Endothelial cell of umbilical vein (primary cell): ENCODE results near the gene TRMT6. TPM values are rescaled to one million over a fixed set of nuclear protein-coding genes. Genes with fewer than 3 reads are reported as not detected.

ENCODE experiments used
- BruUV-seq: library from RNA; stranded (reverse); fragments of 400-500 nt; replicated peaks from 2 replicates; lab custom pipeline; 2021; lab: Mats Ljungman, UMichigan
- CTCF ChIA-PET: fragments of 300-600, 350-600 bp; sonication (Branson Sonifier 250); formaldehyde crosslinking; loops from one replicate; lab custom pipeline; 2021; ENCODE audit warnings: antibody characterized with exemption, inconsistent platforms; lab: Charles Lee
- POLR2A ChIA-PET: fragments of 300-600, 350-600 bp; sonication (Branson Sonifier 250); formaldehyde crosslinking; loops from one replicate; lab custom pipeline; 2021; ENCODE audit warnings: antibody characterized with exemption, inconsistent platforms; lab: Charles Lee
- DNase-seq: peaks from one replicate; pipeline ENCODE4 v3.0.0-alpha.2; 2011; ENCODE audit warnings: low read depth, low spot score
- FAIRE-seq: peaks from 2 replicates; lab custom pipeline; 2011; peaks lifted over from hg19 to GRCh38; lab: Jason Lieb, UNC
- H2AFZ ChIP-seq: 2 replicates; pipeline ENCODE4 v1.6.0; 2012; ENCODE audit warnings: low read depth, low read length, control low read depth, inconsistent platforms
- H3K27ac ChIP-seq: 2 replicates; pipeline ENCODE4 v1.5.1; 2011; ENCODE audit warnings: low read depth, mild to moderate bottlenecking, control low read depth, low read length, moderate library complexity; ENCODE audit not compliant: insufficient read depth
- H3K27me3 ChIP-seq, 2 experiments: 2 replicates each; pipeline versions ENCODE4 v1.6.0 to v1.6.1; 2011; ENCODE audit warnings: low read length in 2 of 2, mixed read lengths in 1 of 2; ENCODE audit not compliant: control insufficient read depth in 2 of 2, insufficient read depth in 2 of 2
- H3K36me3 ChIP-seq, 2 experiments: 2 replicates in 1 of 2; 3 replicates in 1 of 2; pipeline ENCODE4 v1.5.1; 2011; ENCODE audit warnings: low read length in 2 of 2, mild to moderate bottlenecking in 1 of 2, moderate library complexity in 1 of 2; ENCODE audit not compliant: control insufficient read depth in 2 of 2, insufficient read depth in 2 of 2; ENCODE audit errors: extremely low read depth in 1 of 2
- H3K4me1 ChIP-seq: 3 replicates; pipeline ENCODE4 v1.5.1; 2011; ENCODE audit warnings: mild to moderate bottlenecking, low read length; ENCODE audit not compliant: control insufficient read depth, insufficient read depth; ENCODE audit errors: extremely low read depth
- H3K4me2 ChIP-seq: 2 replicates; pipeline ENCODE4 v1.6.1; 2011; ENCODE audit warnings: low read length, control low read depth, mixed read lengths; ENCODE audit not compliant: insufficient read depth
- H3K4me3 ChIP-seq, 3 experiments: fragments of 200-600 bp in 1 of 3; sonication (generic), shearing (Covaris generic) in 1 of 3; replicated peaks in 1 of 3; 2 replicates each; pipeline ENCODE4 v1.5.1; 2011 to 2016; ENCODE audit warnings: control low read depth in 3 of 3, low read length in 3 of 3, mild to moderate bottlenecking in 2 of 3, inconsistent platforms in 1 of 3, low read depth in 1 of 3, moderate library complexity in 1 of 3; ENCODE audit not compliant: insufficient read depth in 1 of 3
- H3K79me2 ChIP-seq: 2 replicates; pipeline ENCODE4 v1.6.0; 2012; ENCODE audit warnings: low read length, inconsistent platforms; ENCODE audit not compliant: control insufficient read depth, insufficient read depth
- H3K9ac ChIP-seq: replicated peaks from 2 replicates; pipeline ENCODE3; 2011; ENCODE audit warnings: low read length, control low read depth; ENCODE audit not compliant: insufficient read depth; ENCODE audit errors: extremely low read depth
- H3K9me1 ChIP-seq: replicated peaks from 3 replicates; pipeline ENCODE4 v1.6.0; 2011; ENCODE audit warnings: mild to moderate bottlenecking, low read length; ENCODE audit not compliant: control insufficient read depth, insufficient read depth; ENCODE audit errors: extremely low read depth
- H3K9me3 ChIP-seq: replicated peaks from 2 replicates; pipeline ENCODE4 v1.5.1; 2012; ENCODE audit warnings: low read length, inconsistent platforms; ENCODE audit not compliant: control insufficient read depth, insufficient read depth
- H4K20me1 ChIP-seq: replicated peaks from 2 replicates; pipeline ENCODE3; 2011; ENCODE audit warnings: mild to moderate bottlenecking, low read length; ENCODE audit not compliant: control insufficient read depth, insufficient read depth; ENCODE audit errors: extremely low read depth
- EZH2 ChIP-seq: IDR thresholded peaks from 2 replicates; pipeline ENCODE4 v1.6.1; 2012; ENCODE audit warnings: borderline replicate concordance, low read depth, mild to moderate bottlenecking, moderate library complexity, low read length, inconsistent platforms; ENCODE audit not compliant: severe bottlenecking
- FOS ChIP-seq: IDR thresholded peaks from 2 replicates; pipeline ENCODE4 v1.6.1; 2011; ENCODE audit warnings: mild to moderate bottlenecking, low read length, moderate library complexity, borderline replicate concordance; ENCODE audit not compliant: insufficient read depth
- GATA2 ChIP-seq: IDR thresholded peaks from 2 replicates; pipeline ENCODE4 v1.7.0; 2011; ENCODE audit warnings: low read depth, mild to moderate bottlenecking, moderate library complexity, mixed read lengths, low read length; ENCODE audit not compliant: insufficient read length, insufficient read depth
- JUN ChIP-seq: IDR thresholded peaks from 2 replicates; pipeline ENCODE4 v1.6.1; 2011; ENCODE audit warnings: borderline replicate concordance, low read depth; ENCODE audit not compliant: insufficient read length, insufficient read depth
- MAX ChIP-seq: IDR thresholded peaks from 2 replicates; pipeline ENCODE4 v1.6.1; 2011; ENCODE audit not compliant: insufficient read depth, insufficient read length
- MYC ChIP-seq: IDR thresholded peaks from one replicate; pipeline ENCODE4 v1.6.1; 2011; ENCODE audit warnings: mild to moderate bottlenecking, low read depth, low read length
- POLR2A ChIP-seq: IDR thresholded peaks from 2 replicates; pipeline ENCODE4 v1.6.1; 2012; ENCODE audit warnings: low read depth, mild to moderate bottlenecking, control low read depth, low read length
- POLR2AphosphoS5 ChIP-seq: IDR thresholded peaks from 2 replicates; pipeline ENCODE4 v1.6.1; 2012; ENCODE audit warnings: low read depth, mild to moderate bottlenecking, control low read depth, low read length, moderate library complexity; ENCODE audit not compliant: insufficient read depth
- dilution Hi-C: fragments of 300-500 bp; cut with MboI; formaldehyde crosslinking; loops from one replicate; pipeline ENCODE4 v1.15.0; 2019; ENCODE audit warnings: low sequenced_read_pairs; ENCODE audit not compliant: extremely low pct_ligation_motif_present
- intact Hi-C: fragments of 100-400 bp; cut with micrococcal nuclease; formaldehyde crosslinking; loops from one replicate; pipeline ENCODE4 v1.10.0; 2022
- polyA plus RNA-seq, 4 experiments: library from polyadenylated mRNA; depleted of rRNA in 3 of 4; stranded (reverse) in 3 of 4; unstranded in 1 of 4; fragments of >200 nt; gene quantifications; 2 replicates each; pipeline versions ENCODE4 v1.2.1 to v1.2.3, GENCODE V29; 2011 to 2012; ENCODE audit warnings: missing spikeins in 1 of 4
- total RNA-seq: library from RNA; stranded (reverse); gene quantifications from 2 replicates; pipeline ENCODE4 v1.2.3, GENCODE V29; 2021
- TF ChIP-seq, protein P1 (sequence below), 2 donors: IDR thresholded peaks; 1 replicate in 1 of 2; 2 replicates in 1 of 2; pipeline ENCODE4 v1.5.1; 2011; ENCODE audit warnings: low read length in 2 of 2, mild to moderate bottlenecking in 2 of 2, moderate library complexity in 2 of 2, control low read depth in 1 of 2, inconsistent platforms in 1 of 2, low read depth in 1 of 2; ENCODE audit not compliant: insufficient read depth in 1 of 2; ENCODE audit errors: extremely low read depth in 1 of 2

The TRMT6 gene
- total and polyA plus RNA-seq, 2 donors (not counting 3 experiments of a cell fraction or from before 2014, with no cell fraction given), result 4.1 to 12.0 TPM

DNA sequence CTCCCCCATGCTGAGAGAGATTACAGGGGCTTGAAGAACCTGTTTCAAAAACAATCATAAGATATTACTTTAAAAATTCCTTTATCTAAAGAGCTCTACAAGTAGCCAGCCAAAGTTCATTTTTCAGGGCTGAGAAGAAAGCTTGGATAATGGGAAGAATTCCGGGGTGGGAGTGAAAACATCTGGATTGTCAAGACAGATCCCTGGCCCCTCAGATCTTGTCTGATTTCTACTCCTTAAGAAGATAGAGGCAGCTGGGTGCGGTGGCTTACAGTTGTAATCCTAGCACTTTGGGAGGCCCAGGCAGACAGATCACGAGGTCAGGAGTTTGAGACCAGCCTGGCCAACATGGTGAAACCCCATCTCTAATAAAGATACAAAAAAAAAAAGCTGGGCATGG is 24.8 kb downstream of the TRMT6 start:
- no peak overlapping the region for H2AFZ ChIP-seq
- no peak for DNase-seq
- no TSS peak for BruUV-seq
- H3K79me2 ChIP-seq, result no peaks in the 10 kb centered on the region
- no peaks in the 10 kb centered on the region for H3K9me3 ChIP-seq
- H3K4me2 ChIP-seq, result no peak overlapping the region
- intact Hi-C loops, result no loop called here
- H3K9me1 ChIP-seq, result no peaks in the 10 kb centered on the region
- dilution Hi-C loops, result no loop called here
- ChIA-PET POLR2A (no interaction called here), CTCF (interaction anchor here (1.0 kb wide), 1 partner anchor 9 kb away, joined by 4 read pairs; no protein-coding TSS in a partner anchor)
- no peaks in the 10 kb centered on the region for H4K20me1 ChIP-seq
- no peak for FAIRE-seq
- no peaks in the 10 kb centered on the region for H3K36me3 ChIP-seq
- no peaks in the 10 kb centered on the region for H3K4me1 ChIP-seq
- no peak overlapping the region for H3K4me3 ChIP-seq
- TF ChIP-seq, protein P1, sequence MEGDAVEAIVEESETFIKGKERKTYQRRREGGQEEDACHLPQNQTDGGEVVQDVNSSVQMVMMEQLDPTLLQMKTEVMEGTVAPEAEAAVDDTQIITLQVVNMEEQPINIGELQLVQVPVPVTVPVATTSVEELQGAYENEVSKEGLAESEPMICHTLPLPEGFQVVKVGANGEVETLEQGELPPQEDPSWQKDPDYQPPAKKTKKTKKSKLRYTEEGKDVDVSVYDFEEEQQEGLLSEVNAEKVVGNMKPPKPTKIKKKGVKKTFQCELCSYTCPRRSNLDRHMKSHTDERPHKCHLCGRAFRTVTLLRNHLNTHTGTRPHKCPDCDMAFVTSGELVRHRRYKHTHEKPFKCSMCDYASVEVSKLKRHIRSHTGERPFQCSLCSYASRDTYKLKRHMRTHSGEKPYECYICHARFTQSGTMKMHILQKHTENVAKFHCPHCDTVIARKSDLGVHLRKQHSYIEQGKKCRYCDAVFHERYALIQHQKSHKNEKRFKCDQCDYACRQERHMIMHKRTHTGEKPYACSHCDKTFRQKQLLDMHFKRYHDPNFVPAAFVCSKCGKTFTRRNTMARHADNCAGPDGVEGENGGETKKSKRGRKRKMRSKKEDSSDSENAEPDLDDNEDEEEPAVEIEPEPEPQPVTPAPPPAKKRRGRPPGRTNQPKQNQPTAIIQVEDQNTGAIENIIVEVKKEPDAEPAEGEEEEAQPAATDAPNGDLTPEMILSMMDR (IDR thresholded peaks at IDR 0.05; ENCODE audit: extremely low read depth in 1 of 2, insufficient read depth in 1 of 2, low read depth in 1 of 2, low read length in 2 of 2), result no peak
- TF ChIP-seq EZH2, result no peak
- no peak for TF ChIP-seq JUN
- no peak for TF ChIP-seq POLR2A
- TF ChIP-seq POLR2AphosphoS5, result no peak
- H3K27me3 ChIP-seq, result peaks cover 4 to 15% of the 10 kb centered on the region in 2 experiments
- H3K9ac ChIP-seq, result no peak overlapping the region
- H3K27ac ChIP-seq, result no peak overlapping the region

DNA sequence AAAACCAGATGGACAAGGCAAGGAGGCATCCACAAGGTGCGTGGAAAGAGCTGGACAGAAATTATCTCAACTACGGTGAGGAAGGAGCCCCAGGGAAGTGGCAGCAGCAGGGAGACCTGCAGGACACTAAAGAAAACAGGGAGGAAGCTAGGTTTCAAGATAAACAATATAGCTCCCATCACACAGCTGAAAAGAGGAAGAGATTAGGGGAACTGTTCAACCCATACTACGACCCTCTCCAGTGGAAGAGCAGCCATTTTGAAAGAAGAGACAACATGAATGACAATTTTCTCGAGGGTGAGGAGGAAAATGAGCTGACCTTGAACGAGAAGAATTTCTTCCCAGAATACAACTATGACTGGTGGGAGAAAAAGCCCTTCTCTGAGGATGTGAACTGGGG is 26.8 kb downstream of the TRMT6 start:
- FAIRE-seq (no peak), DNase-seq (no peak)
- dilution Hi-C loops (no loop called here), intact Hi-C loops (no loop called here)
- no peak overlapping the region for H3K4me2 ChIP-seq
- no peaks in the 10 kb centered on the region for H4K20me1 ChIP-seq
- H3K27ac ChIP-seq, result no peak overlapping the region
- BruUV-seq, result no TSS peak
- no peaks in the 10 kb centered on the region for H3K9me1 ChIP-seq
- H3K4me1 ChIP-seq, result peaks cover 15% of the 10 kb centered on the region
- H3K36me3 ChIP-seq, result no peaks in the 10 kb centered on the region
- H3K4me3 ChIP-seq, result no peak overlapping the region
- ChIA-PET CTCF (interaction anchor here (0.6 to 1.8 kb wide), 3 partner anchors 10 to 394 kb away, joined by 3 to 4 read pairs (median 3); no protein-coding TSS in a partner anchor), POLR2A (no interaction called here)
- no peaks in the 10 kb centered on the region for H3K9me3 ChIP-seq
- peaks cover 1 to 13% of the 10 kb centered on the region in 2 experiments for H3K27me3 ChIP-seq
- no peaks in the 10 kb centered on the region for H3K79me2 ChIP-seq
- TF ChIP-seq EZH2 (no peak), GATA2 (no peak), FOS (no peak), POLR2A (no peak), MAX (no peak), MYC (no peak), JUN (no peak), POLR2AphosphoS5 (no peak)
- TF ChIP-seq, protein P1 (IDR thresholded peaks at IDR 0.05; ENCODE audit: extremely low read depth in 1 of 2, insufficient read depth in 1 of 2, low read depth in 1 of 2, low read length in 2 of 2), result no peak
- H2AFZ ChIP-seq, result no peak overlapping the region
- no peak overlapping the region for H3K9ac ChIP-seq
